Heart left ventricle (tissue), 16 donors: ENCODE results near the gene CTRB1. TPM values are rescaled to one million over a fixed set of nuclear protein-coding genes. Genes with fewer than 3 reads are reported as not detected.
A peak's percentile ranks its signal among the peaks of the same experiment; 100 is the strongest.
"Not testable (repeated sequence)": the region's sequence is repeated elsewhere in the genome, so short reads cannot be mapped to it uniquely, and the experiment has no call there.

ENCODE experiments used
- ATAC-seq, 4 donors: fragments of 200-7000 bp; cut with Tn5 transposase; one replicate each; pipeline ENCODE4 v1.9.1; 2020 to 2022; ENCODE audit warnings: moderate library complexity in 4 of 4, mild to moderate bottlenecking in 3 of 4, moderate number of reproducible peaks in 1 of 4
- DNase-seq, 5 donors: peaks; one replicate each; pipeline ENCODE4 v3.0.0-alpha.2; 2020
- H3K27ac ChIP-seq, 12 donors: fragments of 200-600 bp; sonication (generic) in 4 of 12; one replicate each; pipeline versions ENCODE4 v1.5.0 to v1.8.0; 2016 to 2022; ENCODE audit warnings: mild to moderate bottlenecking in 2 of 12
- H3K27me3 ChIP-seq, 9 donors: fragments of 200-600 bp; sonication (generic) in 2 of 9; one replicate each; pipeline versions ENCODE4 v1.5.1 to v1.8.0; 2016 to 2022; ENCODE audit warnings: mild to moderate bottlenecking in 3 of 9
- H3K36me3 ChIP-seq, 9 donors: fragments of 200-600 bp; sonication (generic) in 2 of 9; one replicate each; pipeline versions ENCODE4 v1.5.0 to v1.8.0; 2018 to 2022; ENCODE audit warnings: mild to moderate bottlenecking in 2 of 9
- H3K4me1 ChIP-seq, 12 donors: fragments of 200-600 bp; sonication (generic) in 4 of 12; one replicate each; pipeline versions ENCODE4 v1.5.0 to v1.8.0; 2016 to 2022; ENCODE audit warnings: mild to moderate bottlenecking in 3 of 12
- H3K4me3 ChIP-seq, 12 donors: fragments of 200-600 bp; sonication (generic) in 4 of 12; one replicate each; pipeline versions ENCODE4 v1.5.0 to v1.8.0; 2017 to 2022; ENCODE audit warnings: mild to moderate bottlenecking in 9 of 12, moderate library complexity in 4 of 12
- H3K9me3 ChIP-seq, 12 donors: fragments of 200-600 bp; sonication (generic) in 4 of 12; one replicate each; pipeline versions ENCODE4 v1.5.0 to v1.8.0; 2016 to 2022; ENCODE audit warnings: mild to moderate bottlenecking in 1 of 12
- POLR2A ChIP-seq, 2 donors: fragments of 450-650 bp; IDR thresholded peaks; one replicate each; pipeline ENCODE4 v1.6.1; 2017; ENCODE audit warnings: antibody characterized with exemption in 2 of 2, mild to moderate bottlenecking in 2 of 2, moderate library complexity in 2 of 2
- WGBS, 4 donors: extraction: QIAGEN DNeasy Blood & Tissue Kit in 2 of 4; methylation state at CpG; one replicate each; pipeline versions ENCODE4 v1.1.5 to v1.1.7; 2013 to 2018; 5-methylcytosine and 5-hydroxymethylcytosine counted together
- intact Hi-C, 10 donors: fragments of 100-400 bp; cut with DNase I; formaldehyde crosslinking; loops; one replicate each; pipeline versions ENCODE4 v1.11.1 to v1.14.2; 2022
- polyA plus RNA-seq, 2 donors: library from polyadenylated mRNA; stranded (reverse); fragments of 200-250 nt; gene quantifications; one replicate each; pipeline ENCODE4 v1.2.3, GENCODE V29; 2013
- total RNA-seq, 9 donors: library from RNA; depleted of rRNA in 2 of 9; stranded (reverse); fragments of >200 nt in 2 of 9; fragmentation: NEBNext Ultra II Directional in 3 of 9; extraction: Animal tissue kit (Norgen Biotek cat#: 25700) in 3 of 9; gene quantifications; one replicate each; pipeline versions ENCODE4 v1.1.0 to v1.2.4, GENCODE V29; 2016 to 2023
- TF ChIP-seq, protein P1 (sequence below), 12 donors: fragments of 200-600 bp; sonication (generic) in 4 of 12; IDR thresholded peaks; one replicate each; pipeline versions ENCODE4 v1.5.0 to v1.8.0; 2018 to 2022; ENCODE audit warnings: antibody characterized with exemption in 12 of 12, mild to moderate bottlenecking in 5 of 12
- donor health status: ischemic (EF 13 %, LVEDD 7.1; RV severe dilation, severe dysfunction).
- donor health status: healthy with polysubstance abuse.
- donor health status: DM: no; HTN: yes; CAD: no.
- donor health status: DM: no; HTN: no; CAD: no.
- donor health status: ischemic (EF 25% LVEDD 6.9; RV normal size, moderate dysfunction).
- donor health status: ischemic (EF 25% LVEDD 5.7; RV mildly dilated, moderate dysfunction).
- donor health status: healthy.
- donor health status: DM: yes; HTN: yes; CAD: no.
- donor health status: ischemic (EF 35%, LVEDD 5.7; RV mildly dilated, moderate dysfunction).
- donor health status: nonischemic (EF 11% LVEDD 7.7; RV severe dilation, severe dysfunction).
- donor health status: DM: yes; HTN: yes; CAD: no.
- donor health status: PGD.
- donor health status: ischemic (EF 29% LVEDD 5.4; RV normal size, mild dysfunction).
- donor health status: nonischemic (EF 23%, LVEDD 6.1; RV moderate dilation, normal function).

CTRB1 gene
- total and polyA plus RNA-seq, 11 donors: 0.64 to 3.7 (median 2.5) TPM; not detected in 5

- DNase-seq (peak; percentile 73 to 87 (median 78)), ATAC-seq (peak; percentile 14 to 58 (median 44))
- Histone ChIP-seq H3K27me3 (peaks cover 0 to 50% (median 0%) of the 10 kb centered on the region in 9 donors), H3K9me3 (no peaks in the 10 kb centered on the region), H3K36me3 (peaks cover 0 to 5% (median 0%) of the 10 kb centered on the region in 9 donors), H3K4me1 (peaks cover 27 to 66% (median 52%) of the 10 kb centered on the region in 12 donors), H3K4me3 (peak overlapping the region; percentile 70 to 100 (median 94)), H3K27ac (peak overlapping the region; percentile 84 to 99 (median 96))
- 9 to 25% (median 17%) methylated on average over 21 to 62 of the region's 62 CpGs for WGBS, 4 donors
- intact Hi-C loops: loop anchor here in 4 of 10 donors (2.0 to 5.0 kb wide), 4 partner anchors 34 to 75 kb away; no protein-coding TSS in a partner anchor
- peak in 1 of 2 donors; percentile 65 for TF ChIP-seq POLR2A (IDR thresholded peaks at IDR 0.05)
- TF ChIP-seq, protein P1, sequence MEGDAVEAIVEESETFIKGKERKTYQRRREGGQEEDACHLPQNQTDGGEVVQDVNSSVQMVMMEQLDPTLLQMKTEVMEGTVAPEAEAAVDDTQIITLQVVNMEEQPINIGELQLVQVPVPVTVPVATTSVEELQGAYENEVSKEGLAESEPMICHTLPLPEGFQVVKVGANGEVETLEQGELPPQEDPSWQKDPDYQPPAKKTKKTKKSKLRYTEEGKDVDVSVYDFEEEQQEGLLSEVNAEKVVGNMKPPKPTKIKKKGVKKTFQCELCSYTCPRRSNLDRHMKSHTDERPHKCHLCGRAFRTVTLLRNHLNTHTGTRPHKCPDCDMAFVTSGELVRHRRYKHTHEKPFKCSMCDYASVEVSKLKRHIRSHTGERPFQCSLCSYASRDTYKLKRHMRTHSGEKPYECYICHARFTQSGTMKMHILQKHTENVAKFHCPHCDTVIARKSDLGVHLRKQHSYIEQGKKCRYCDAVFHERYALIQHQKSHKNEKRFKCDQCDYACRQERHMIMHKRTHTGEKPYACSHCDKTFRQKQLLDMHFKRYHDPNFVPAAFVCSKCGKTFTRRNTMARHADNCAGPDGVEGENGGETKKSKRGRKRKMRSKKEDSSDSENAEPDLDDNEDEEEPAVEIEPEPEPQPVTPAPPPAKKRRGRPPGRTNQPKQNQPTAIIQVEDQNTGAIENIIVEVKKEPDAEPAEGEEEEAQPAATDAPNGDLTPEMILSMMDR (IDR thresholded peaks at IDR 0.05): no peak
Measured at GRCh38 chr16:75265911-75266701, 47.3 kb downstream of the CTRB1 start.

DNA sequence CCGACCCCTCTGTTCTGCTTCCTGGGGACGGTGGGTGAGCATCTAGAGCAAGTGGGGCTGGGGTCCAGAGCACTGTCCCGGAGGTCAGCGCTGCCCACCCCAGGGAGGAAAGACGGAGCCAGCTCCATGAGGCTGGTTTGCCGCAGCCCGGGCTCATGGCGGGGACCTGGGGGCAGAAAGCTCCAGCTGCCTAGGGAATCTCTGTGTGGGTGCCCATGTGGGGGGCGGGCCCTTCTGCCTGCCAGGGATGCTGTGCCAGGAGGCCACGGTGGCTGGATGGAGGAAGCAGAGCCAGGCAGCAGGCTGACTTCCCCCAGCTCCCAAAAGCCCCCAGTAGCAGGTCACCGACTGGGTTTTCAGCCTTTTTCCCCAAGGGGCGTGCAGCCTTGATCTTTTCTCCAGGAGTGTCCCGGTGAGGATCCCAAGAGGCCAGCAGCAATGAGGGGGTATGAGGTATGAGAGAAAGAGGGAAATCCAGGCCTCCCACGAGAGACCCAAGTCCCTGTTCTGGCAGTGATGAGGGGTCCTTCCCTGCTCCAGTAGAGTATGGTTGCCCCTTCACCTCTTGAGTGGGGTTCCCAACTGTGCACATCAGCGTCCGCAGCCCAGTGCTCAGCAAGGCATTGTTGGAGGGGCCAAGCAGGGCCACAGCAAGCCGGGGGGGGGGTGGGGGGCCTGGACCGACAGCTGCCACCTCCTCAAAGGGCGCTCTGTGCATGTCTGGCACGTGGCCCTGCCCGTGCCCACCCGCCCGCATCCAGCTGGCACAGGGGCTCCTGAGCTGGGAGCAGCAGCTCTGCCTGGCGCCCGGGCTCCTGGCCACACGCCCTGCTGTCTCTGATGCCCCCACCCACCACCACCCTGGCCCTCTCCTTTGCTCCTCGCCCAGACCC is 48.2 kb downstream of the CTRB1 start:
- TF ChIP-seq POLR2A (IDR thresholded peaks at IDR 0.05): no peak
- TF ChIP-seq, protein P1 (IDR thresholded peaks at IDR 0.05): no peak
- intact Hi-C loops: loop anchor here in 4 of 10 donors (2.0 to 5.0 kb wide), 3 partner anchors 35 to 74 kb away; no protein-coding TSS in a partner anchor
- Histone ChIP-seq H3K9me3 (no peaks in the 10 kb centered on the region), H3K4me3 (peak overlapping the region in 8 of 12 donors; percentile 70 to 100 (median 86)), H3K4me1 (peaks cover 19 to 62% (median 45%) of the 10 kb centered on the region in 12 donors), H3K36me3 (peaks cover 0 to 5% (median 0%) of the 10 kb centered on the region in 9 donors), H3K27me3 (peaks cover 0 to 54% (median 0%) of the 10 kb centered on the region in 9 donors), H3K27ac (peak overlapping the region in 7 of 12 donors; percentile 62 to 98 (median 96))
- DNase-seq (peak in 1 of 5 donors; percentile 62), ATAC-seq (no peak)
- WGBS, 4 donors: 66 to 78% (median 71%) methylated on average over 17 to 27 of the region's 27 CpGs

DNA sequence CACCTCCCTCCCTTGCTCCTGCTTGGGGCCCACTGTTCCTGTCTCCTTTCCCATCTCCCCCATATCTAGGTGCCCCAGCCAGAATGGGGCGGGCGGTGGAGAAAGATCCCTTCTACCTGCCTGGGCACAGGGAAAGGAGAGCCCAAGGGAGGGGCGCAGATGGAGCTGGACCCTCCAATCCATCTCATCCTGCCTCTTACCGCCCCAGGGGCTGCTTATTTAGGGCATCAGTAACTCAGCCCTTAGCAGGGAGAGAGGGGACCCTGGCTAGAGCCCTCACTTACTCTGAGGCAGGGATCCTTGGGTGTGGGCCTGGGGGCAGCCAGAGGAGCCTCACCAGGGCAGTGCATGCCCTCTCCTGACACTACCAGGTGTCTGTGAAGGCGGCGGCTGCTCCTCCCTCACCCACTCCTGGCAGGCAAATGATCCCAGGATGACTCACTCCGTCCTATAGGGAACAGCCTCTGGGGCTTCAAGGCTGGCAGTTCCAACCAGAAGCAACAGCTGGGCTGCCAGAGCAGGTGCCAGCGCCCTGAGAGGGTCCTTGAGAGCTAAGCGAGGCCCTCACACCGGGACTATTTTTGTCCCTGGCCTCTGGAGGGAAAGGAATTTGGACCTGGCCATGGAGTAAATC is 49.0 kb downstream of the CTRB1 start:
- peak; percentile 69 to 80 (median 74) for ATAC-seq
- H3K27me3 ChIP-seq: peaks cover 0 to 57% (median 0%) of the 10 kb centered on the region in 9 donors
- TF ChIP-seq POLR2A (IDR thresholded peaks at IDR 0.05): no peak
- TF ChIP-seq, protein P1 (IDR thresholded peaks at IDR 0.05): no peak
- peak overlapping the region in 11 of 12 donors; percentile 18 to 94 (median 68) for H3K27ac ChIP-seq
- H3K4me3 ChIP-seq: no peak overlapping the region
- H3K36me3 ChIP-seq: peaks cover 0 to 3% (median 0%) of the 10 kb centered on the region in 9 donors
- WGBS, 4 donors: 48 to 79% (median 60%) methylated on average over 6 to 10 of the region's 10 CpGs
- H3K4me1 ChIP-seq: peaks cover 14 to 58% (median 40%) of the 10 kb centered on the region in 12 donors
- intact Hi-C loops: loop anchor here in 4 of 10 donors (2.0 to 5.0 kb wide), 3 partner anchors 35 to 73 kb away; no protein-coding TSS in a partner anchor
- peak; percentile 70 to 91 (median 84) for DNase-seq
- H3K9me3 ChIP-seq: no peaks in the 10 kb centered on the region

DNA sequence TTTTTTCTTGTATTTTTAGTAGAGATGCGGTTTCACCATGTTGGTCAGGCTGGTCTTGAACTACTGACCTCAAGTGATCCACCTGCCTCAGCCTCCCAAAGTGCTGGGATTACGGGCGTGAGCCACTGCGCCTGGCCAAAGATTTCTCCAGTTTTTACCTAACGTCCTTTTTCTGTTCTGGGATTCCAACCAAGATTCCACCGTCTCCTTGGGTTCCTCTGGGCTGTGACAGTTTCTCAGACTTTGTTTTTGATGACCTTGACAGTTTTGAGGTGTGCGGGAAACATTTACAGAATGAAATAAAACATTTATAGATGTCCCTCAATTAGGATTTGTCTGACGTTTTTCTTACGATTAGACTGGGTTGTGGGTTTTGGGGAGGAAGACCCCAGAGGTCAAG is 50.6 kb downstream of the CTRB1 start:
- Histone ChIP-seq H3K4me1 (peaks cover under 1 to 42% (median 24%) of the 10 kb centered on the region in 12 donors), H3K27me3 (peaks cover 0 to 44% (median 0%) of the 10 kb centered on the region in 9 donors)
- ATAC-seq, DNase-seq, H3K27ac ChIP-seq, H3K4me3 ChIP-seq, H3K36me3 ChIP-seq, H3K9me3 ChIP-seq: not testable (repeated sequence)
- 53 to 90% (median 80%) methylated on average over 9 of the region's 9 CpGs for WGBS, 4 donors
- intact Hi-C loops: loop anchor here in 3 of 10 donors (5.0 kb wide), 2 partner anchors 37 to 38 kb away; no protein-coding TSS in a partner anchor
